KMS-11 (cell line): ENCODE results near the gene CLUH.

ENCODE experiments used
- H2AFZ ChIP-seq: fragments of 200-600 bp; sonication (generic); 2 replicates; pipeline ENCODE4 v1.6.1; 2016; ENCODE audit warnings: antibody characterized with exemption, mixed run types, low read depth
- H3K27ac ChIP-seq: fragments of 200-600 bp; sonication (generic); 2 replicates; pipeline ENCODE4 v1.6.1; 2016; ENCODE audit warnings: mild to moderate bottlenecking, mixed run types
- H3K27me3 ChIP-seq: fragments of 200-600 bp; sonication (generic); 2 replicates; pipeline ENCODE4 v1.6.1; 2017; ENCODE audit warnings: mild to moderate bottlenecking, low read depth, mixed run types, moderate library complexity; ENCODE audit not compliant: insufficient read depth
- H3K36me3 ChIP-seq: fragments of 200-600 bp; sonication (generic); 2 replicates; pipeline ENCODE4 v1.6.1; 2017; ENCODE audit warnings: mild to moderate bottlenecking, mixed run types; ENCODE audit not compliant: insufficient read depth
- H3K4me1 ChIP-seq: fragments of 200-600 bp; sonication (generic); 2 replicates; pipeline ENCODE4 v1.6.1; 2016; ENCODE audit warnings: mild to moderate bottlenecking, low read depth, mixed run types; ENCODE audit not compliant: poor library complexity, severe bottlenecking
- H3K4me2 ChIP-seq: fragments of 200-600 bp; sonication (generic); 2 replicates; pipeline ENCODE4 v1.7.0; 2016; ENCODE audit warnings: mild to moderate bottlenecking, mixed run types
- H3K4me3 ChIP-seq: fragments of 200-600 bp; sonication (generic); IDR thresholded peaks from 2 replicates; pipeline ENCODE4 v1.6.1; 2017; ENCODE audit warnings: low read depth, low read length, mixed read lengths; ENCODE audit not compliant: insufficient read depth
- H3K79me2 ChIP-seq: fragments of 200-600 bp; sonication (generic); 2 replicates; pipeline ENCODE4 v1.6.1; 2016; ENCODE audit warnings: low read depth, mixed run types; ENCODE audit not compliant: insufficient read depth
- H3K9ac ChIP-seq: fragments of 200-600 bp; sonication (generic); 2 replicates; pipeline ENCODE4 v1.6.1; 2016; ENCODE audit warnings: mild to moderate bottlenecking, mixed run types
- H4K20me1 ChIP-seq: fragments of 200-600 bp; sonication (generic); 2 replicates; pipeline ENCODE4 v1.6.1; 2016; ENCODE audit warnings: mild to moderate bottlenecking, mixed run types; ENCODE audit not compliant: insufficient read depth
- TF ChIP-seq, protein P1 (sequence below): fragments of 200-600 bp; sonication (generic); conservative IDR thresholded peaks from 2 replicates; pipeline ENCODE4 v1.6.1; 2017; ENCODE audit warnings: low read depth, mild to moderate bottlenecking, antibody characterized with exemption, low read length, moderate library complexity, mixed read lengths

CLUH gene

DNA sequence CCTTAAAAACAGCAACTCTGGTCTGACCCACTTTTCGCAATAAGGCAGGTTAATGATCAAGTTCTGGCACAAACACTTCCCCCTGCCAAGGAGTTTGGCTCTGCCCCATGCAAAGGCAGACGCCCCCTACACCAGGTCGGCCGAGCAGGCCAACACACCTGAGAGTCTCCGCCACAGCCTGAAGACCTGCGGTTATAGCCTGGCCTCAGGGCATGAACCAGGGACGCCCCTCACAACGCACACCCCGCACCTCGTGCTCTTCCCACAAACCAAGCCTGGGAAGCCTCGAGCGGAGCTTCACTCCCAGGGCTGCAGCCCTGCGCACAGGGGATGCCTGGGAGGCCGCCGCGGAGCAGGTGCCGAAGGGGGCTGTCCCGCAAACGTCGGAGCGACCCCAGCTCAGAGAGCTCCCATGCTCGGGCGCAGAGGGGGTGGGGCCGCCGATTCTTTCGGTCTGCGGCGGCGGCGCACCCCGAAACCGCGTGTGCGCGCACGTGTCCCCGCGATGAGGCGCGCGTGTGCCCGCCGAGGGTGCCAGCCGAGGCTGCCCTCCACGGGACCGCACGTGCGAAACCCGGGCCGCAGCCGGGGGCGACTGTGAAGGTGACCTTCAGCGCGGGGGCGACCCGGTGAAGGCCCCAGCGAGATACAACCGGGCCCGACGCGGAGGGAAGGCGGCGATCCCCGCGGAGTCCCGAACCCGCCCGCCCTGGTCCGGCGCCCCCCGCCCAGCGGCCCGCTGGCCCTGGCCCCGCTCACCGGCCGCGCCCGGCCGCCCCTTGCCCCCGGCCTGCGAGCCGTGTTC is 559 bp downstream of the CLUH start:
- peak overlapping the region; percentile 58 for H3K27ac ChIP-seq
- H4K20me1 ChIP-seq = peaks cover 6% of the 10 kb centered on the region; the same call in 1 of the 2 replicates
- no peak overlapping the region for H3K4me3 ChIP-seq
- H3K27me3 ChIP-seq = no peaks in the 10 kb centered on the region
- peaks cover 11% of the 10 kb centered on the region for H3K4me1 ChIP-seq
- H3K9ac ChIP-seq = peak overlapping the region; percentile 79
- H3K79me2 ChIP-seq = peaks cover 55% of the 10 kb centered on the region
- TF ChIP-seq, protein P1, sequence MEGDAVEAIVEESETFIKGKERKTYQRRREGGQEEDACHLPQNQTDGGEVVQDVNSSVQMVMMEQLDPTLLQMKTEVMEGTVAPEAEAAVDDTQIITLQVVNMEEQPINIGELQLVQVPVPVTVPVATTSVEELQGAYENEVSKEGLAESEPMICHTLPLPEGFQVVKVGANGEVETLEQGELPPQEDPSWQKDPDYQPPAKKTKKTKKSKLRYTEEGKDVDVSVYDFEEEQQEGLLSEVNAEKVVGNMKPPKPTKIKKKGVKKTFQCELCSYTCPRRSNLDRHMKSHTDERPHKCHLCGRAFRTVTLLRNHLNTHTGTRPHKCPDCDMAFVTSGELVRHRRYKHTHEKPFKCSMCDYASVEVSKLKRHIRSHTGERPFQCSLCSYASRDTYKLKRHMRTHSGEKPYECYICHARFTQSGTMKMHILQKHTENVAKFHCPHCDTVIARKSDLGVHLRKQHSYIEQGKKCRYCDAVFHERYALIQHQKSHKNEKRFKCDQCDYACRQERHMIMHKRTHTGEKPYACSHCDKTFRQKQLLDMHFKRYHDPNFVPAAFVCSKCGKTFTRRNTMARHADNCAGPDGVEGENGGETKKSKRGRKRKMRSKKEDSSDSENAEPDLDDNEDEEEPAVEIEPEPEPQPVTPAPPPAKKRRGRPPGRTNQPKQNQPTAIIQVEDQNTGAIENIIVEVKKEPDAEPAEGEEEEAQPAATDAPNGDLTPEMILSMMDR = no peak
- no peaks in the 10 kb centered on the region for H3K36me3 ChIP-seq
- peak overlapping the region; percentile 55 for H3K4me2 ChIP-seq
- no peak overlapping the region for H2AFZ ChIP-seq

DNA sequence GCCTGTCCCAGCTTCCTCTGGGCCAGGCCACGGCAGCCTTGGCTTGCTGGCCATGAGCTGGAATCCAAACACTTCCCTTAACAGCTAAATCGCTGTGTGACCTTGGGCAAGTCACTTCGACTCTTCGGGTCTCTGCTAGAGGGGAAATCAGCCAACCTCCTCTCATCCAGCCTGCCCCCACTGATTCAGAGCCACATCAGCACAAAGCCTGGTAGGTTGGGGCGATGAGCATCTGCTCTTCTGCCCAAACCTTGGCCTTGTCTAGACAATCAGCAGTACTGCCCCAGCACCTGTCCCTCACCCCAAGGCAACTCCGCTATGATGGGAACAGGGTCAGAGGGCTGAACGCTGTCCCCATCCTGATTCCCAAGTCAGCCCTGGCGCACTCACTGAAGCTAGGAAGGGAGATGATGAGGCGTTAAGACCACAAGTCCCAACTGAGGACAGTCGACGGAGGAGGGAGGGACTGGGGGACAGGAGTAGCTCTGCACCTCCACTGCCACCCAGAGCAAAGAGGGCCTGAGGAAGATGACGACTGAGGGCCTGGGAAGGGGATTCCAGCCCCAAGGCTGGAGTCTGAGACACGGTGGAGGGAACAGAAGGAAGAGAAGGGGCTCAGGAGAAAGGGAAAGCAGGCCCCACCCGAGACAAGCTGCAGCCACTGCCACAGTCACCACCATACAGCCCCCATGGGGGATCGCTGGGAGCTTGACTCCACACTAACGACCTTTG is 1.3 kb downstream of the CLUH start:
- Histone ChIP-seq H3K36me3 (no peaks in the 10 kb centered on the region), H3K4me2 (peak overlapping the region; percentile 55), H3K27me3 (no peaks in the 10 kb centered on the region), H3K9ac (peak overlapping the region; percentile 79), H4K20me1 (peaks cover 10% of the 10 kb centered on the region; the same call in 1 of the 2 replicates), H3K4me1 (peaks cover 11% of the 10 kb centered on the region), H2AFZ (no peak overlapping the region), H3K4me3 (no peak overlapping the region), H3K27ac (peak overlapping the region; percentile 58; the same call in 1 of the 2 replicates), H3K79me2 (peaks cover 60% of the 10 kb centered on the region)
- TF ChIP-seq, protein P1 = no peak

DNA sequence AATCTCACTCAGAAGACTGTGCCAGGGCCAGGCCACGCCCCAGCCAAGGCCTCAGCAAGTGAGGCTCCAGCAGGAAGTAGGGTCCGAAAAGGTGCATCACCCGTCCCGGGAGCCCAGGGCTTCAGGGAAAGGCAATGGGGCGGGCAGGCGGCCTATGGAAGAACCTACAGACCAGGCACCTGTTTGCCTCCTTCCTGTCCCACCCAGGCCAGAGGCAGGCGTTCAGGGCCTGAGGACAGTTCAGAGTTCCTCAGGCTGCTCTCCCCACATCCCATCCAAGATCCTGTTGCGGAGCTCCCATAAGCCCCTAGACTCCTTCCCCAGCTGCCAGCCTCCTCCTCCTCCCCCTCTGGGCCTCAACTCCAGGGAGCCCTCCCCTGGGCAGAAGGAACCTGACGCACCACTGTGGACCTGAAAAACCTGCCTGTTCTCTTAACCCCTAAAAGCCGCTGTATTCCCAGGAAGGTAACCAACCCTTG is 2.3 kb downstream of the CLUH start:
- no peak overlapping the region for H3K4me3 ChIP-seq
- TF ChIP-seq, protein P1 = no peak
- H3K4me2 ChIP-seq = no peak overlapping the region; the same call in 1 of the 2 replicates

DNA sequence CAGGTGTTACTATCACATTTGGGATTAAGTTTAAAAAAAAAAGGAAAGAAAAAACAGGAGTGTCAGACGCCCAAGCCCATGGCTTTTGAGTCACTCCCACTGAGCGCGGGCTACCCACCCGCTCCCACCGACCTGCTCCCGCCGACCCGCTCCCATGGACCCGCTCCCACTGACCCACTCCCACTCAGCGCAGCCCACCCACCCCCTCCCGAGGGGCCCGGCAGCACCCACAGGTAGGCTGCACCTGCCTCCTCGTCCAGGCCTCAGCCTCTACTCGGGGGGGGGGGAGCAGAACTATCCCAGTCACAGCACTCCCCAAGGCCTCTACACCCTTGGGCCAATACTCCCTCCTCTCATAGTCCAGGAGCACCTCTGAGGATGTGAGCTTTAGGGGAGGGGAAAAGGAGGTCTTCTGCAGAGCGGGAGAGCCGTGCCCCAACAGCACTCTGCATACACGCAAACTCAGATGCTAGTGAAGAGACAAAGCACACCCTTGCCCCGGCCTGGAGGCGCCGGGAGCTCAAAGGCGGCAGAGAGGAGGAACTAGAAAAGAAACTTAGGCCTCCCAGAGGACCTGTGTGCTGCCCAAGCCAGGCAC is 2.9 kb downstream of the CLUH start:
- no peak overlapping the region for H3K27ac ChIP-seq
- TF ChIP-seq, protein P1 = no peak
- peaks cover 60% of the 10 kb centered on the region for H3K79me2 ChIP-seq
- no peaks in the 10 kb centered on the region for H3K36me3 ChIP-seq
- H3K27me3 ChIP-seq = no peaks in the 10 kb centered on the region
- H3K4me2 ChIP-seq = no peak overlapping the region
- H3K4me1 ChIP-seq = peaks cover 11% of the 10 kb centered on the region
- no peak overlapping the region for H3K4me3 ChIP-seq
- H3K9ac ChIP-seq = no peak overlapping the region
- H4K20me1 ChIP-seq = peaks cover 14% of the 10 kb centered on the region; the same call in 1 of the 2 replicates
- no peak overlapping the region for H2AFZ ChIP-seq

More for the DNA sequence above, 2.3 kb downstream of the CLUH start:
- H4K20me1 ChIP-seq = peaks cover 14% of the 10 kb centered on the region; the same call in 1 of the 2 replicates
- no peaks in the 10 kb centered on the region for H3K36me3 ChIP-seq
- H2AFZ ChIP-seq = no peak overlapping the region
- H3K4me1 ChIP-seq = peaks cover 11% of the 10 kb centered on the region
- H3K9ac ChIP-seq = no peak overlapping the region; the same call in 1 of the 2 replicates
- H3K27ac ChIP-seq = no peak overlapping the region
- no peaks in the 10 kb centered on the region for H3K27me3 ChIP-seq
- peaks cover 60% of the 10 kb centered on the region for H3K79me2 ChIP-seq
